Tibial nerve (tissue), 3 donors: ENCODE results near the gene ST6GALNAC5.

Experiments used
- POLR2A ChIP-seq, 2 donors: fragments of 450-650 bp; IDR thresholded peaks; one replicate each; pipeline ENCODE4 v1.6.1; 2017; ENCODE audit warnings: antibody characterized with exemption in 2 of 2, mild to moderate bottlenecking in 2 of 2, moderate library complexity in 2 of 2
- TF ChIP-seq, protein P1 (sequence below), 5 experiments: fragments of 200-600 bp in 3 of 5; fragments of 450-650 bp in 2 of 5; sonication (generic) in 3 of 5; IDR thresholded peaks; one replicate each; pipeline ENCODE4 v1.5.1; 2016 to 2019; ENCODE audit warnings: antibody characterized with exemption in 5 of 5, mild to moderate bottlenecking in 3 of 5, moderate library complexity in 2 of 5

- TF ChIP-seq, protein P1, sequence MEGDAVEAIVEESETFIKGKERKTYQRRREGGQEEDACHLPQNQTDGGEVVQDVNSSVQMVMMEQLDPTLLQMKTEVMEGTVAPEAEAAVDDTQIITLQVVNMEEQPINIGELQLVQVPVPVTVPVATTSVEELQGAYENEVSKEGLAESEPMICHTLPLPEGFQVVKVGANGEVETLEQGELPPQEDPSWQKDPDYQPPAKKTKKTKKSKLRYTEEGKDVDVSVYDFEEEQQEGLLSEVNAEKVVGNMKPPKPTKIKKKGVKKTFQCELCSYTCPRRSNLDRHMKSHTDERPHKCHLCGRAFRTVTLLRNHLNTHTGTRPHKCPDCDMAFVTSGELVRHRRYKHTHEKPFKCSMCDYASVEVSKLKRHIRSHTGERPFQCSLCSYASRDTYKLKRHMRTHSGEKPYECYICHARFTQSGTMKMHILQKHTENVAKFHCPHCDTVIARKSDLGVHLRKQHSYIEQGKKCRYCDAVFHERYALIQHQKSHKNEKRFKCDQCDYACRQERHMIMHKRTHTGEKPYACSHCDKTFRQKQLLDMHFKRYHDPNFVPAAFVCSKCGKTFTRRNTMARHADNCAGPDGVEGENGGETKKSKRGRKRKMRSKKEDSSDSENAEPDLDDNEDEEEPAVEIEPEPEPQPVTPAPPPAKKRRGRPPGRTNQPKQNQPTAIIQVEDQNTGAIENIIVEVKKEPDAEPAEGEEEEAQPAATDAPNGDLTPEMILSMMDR (IDR thresholded peaks at IDR 0.05): no peak
- TF ChIP-seq POLR2A (IDR thresholded peaks at IDR 0.05): no peak
Measured at GRCh38 chr1:77085109-77085508, 217.8 kb downstream of the ST6GALNAC5 start.
